ENCODE results near the gene PMF1. TPM values are rescaled to one million over a fixed set of nuclear protein-coding genes. Genes with fewer than 3 reads are reported as not detected.

The PMF1 gene
- total RNA-seq, 3 donors from 2014 or later: 41.4 to 75.2 (median 60.3) TPM

DNA sequence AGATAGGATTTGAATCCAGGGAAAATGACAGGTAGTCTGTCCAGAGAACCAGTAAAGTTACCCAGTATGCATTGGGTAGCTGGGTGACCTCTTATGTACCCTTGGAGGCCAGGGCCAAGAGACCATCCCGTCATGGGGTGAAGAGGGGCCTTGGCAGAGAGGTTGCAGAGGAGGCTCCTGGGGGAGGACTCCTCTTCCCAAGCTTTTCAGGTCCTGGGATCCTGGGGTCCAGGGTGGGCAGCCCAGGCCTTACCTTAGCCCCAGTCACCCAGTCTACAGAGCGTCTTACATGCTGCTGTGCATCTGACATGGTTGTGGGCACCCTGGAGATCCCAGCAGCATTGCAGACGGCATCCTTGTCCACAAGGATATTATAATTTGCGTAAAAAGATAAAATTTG is 14.0 kb downstream of the PMF1 start:
- Histone ChIP-seq H3K9me3 (no peaks in the 10 kb centered on the region), H3K4me1 (peaks cover 0 to 8% of the 10 kb centered on the region in 2 donors), H3K4me3 (no peak overlapping the region), H3K27me3 (no peaks in the 10 kb centered on the region), H3K27ac (no peak overlapping the region), H3K36me3 (no peaks in the 10 kb centered on the region)
- no peak for DNase-seq (ENCODE audit: low spot score in 2 of 2)
- TF ChIP-seq, protein P1, sequence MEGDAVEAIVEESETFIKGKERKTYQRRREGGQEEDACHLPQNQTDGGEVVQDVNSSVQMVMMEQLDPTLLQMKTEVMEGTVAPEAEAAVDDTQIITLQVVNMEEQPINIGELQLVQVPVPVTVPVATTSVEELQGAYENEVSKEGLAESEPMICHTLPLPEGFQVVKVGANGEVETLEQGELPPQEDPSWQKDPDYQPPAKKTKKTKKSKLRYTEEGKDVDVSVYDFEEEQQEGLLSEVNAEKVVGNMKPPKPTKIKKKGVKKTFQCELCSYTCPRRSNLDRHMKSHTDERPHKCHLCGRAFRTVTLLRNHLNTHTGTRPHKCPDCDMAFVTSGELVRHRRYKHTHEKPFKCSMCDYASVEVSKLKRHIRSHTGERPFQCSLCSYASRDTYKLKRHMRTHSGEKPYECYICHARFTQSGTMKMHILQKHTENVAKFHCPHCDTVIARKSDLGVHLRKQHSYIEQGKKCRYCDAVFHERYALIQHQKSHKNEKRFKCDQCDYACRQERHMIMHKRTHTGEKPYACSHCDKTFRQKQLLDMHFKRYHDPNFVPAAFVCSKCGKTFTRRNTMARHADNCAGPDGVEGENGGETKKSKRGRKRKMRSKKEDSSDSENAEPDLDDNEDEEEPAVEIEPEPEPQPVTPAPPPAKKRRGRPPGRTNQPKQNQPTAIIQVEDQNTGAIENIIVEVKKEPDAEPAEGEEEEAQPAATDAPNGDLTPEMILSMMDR (IDR thresholded peaks at IDR 0.05): no peak
- TF ChIP-seq POLR2AphosphoS5 (IDR thresholded peaks at IDR 0.05) (no peak), POLR2A (IDR thresholded peaks at IDR 0.05) (no peak)
- intact Hi-C loops (cut with DNase I; ENCODE audit: low total_unique reads): loop anchor here (10.0 kb wide), 1 partner anchor 142 kb away; the partner anchor contains the start of gene MEX3A

DNA sequence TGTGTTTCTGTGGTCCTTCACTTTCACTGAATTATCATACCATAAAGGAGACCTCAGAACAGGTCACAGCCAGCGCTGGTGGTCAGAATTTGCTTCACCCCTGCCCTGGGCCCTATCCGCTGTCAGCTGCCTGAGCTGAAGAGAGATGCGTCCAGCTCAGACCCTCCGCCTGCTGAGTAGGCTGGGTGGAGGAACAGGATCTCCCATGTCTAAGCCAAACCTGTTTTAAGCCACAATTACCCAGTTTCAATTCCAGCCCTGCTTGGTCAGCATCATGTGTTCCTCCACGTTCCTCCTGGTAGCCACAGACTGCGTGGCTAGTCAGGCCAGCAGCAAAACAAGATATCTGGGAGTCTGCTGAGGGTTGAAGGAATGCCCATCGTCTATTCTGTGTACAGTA is 15.7 kb downstream of the PMF1 start:
- no peak overlapping the region for H3K4me3 ChIP-seq
- TF ChIP-seq, protein P1 (IDR thresholded peaks at IDR 0.05): no peak
- no peak for TF ChIP-seq POLR2A (IDR thresholded peaks at IDR 0.05)
- no peak for TF ChIP-seq POLR2AphosphoS5 (IDR thresholded peaks at IDR 0.05)
- H3K9me3 ChIP-seq: no peaks in the 10 kb centered on the region
- intact Hi-C loops (cut with DNase I; ENCODE audit: low total_unique reads): loop anchor here (10.0 kb wide), 1 partner anchor 144 kb away; the partner anchor contains the start of gene MEX3A
- peaks cover 0 to 8% of the 10 kb centered on the region in 2 donors for H3K4me1 ChIP-seq
- H3K27ac ChIP-seq: no peak overlapping the region
- no peak for DNase-seq (ENCODE audit: low spot score in 2 of 2)
- no peaks in the 10 kb centered on the region for H3K27me3 ChIP-seq
- no peaks in the 10 kb centered on the region for H3K36me3 ChIP-seq

DNA sequence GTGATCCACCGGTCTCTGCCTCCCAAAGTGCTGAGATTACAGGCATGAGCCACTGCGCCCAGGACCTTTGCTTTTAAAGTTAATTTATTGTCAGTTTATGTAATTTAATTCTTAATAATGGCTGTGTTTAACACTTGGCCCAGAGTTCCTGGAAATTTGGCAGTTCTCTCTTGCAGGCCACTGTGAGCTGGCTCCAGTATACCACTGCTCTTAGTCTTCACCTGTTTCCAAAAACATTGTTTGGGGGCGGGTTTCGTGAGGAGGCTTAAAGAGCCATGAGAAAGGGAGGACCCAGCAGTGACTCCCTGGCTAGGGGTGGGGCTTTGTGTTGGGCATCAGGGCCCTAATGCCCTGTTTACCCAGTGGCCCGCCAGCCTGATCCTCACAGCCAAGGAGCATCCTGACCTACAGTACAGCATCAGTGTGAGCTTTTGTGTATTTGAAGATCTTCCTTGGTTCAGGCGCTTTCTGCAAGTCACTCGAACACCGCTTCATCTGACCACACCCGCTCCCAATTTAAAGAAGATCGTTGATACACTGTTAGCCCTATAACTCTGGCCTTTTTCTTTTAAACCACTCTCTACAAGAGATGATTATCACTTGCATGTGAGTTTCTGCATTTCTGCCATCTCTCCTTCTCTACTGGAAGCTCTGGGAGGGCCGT is 17.1 kb downstream of the PMF1 start:
- TF ChIP-seq POLR2A (IDR thresholded peaks at IDR 0.05) (no peak), POLR2AphosphoS5 (IDR thresholded peaks at IDR 0.05) (no peak)
- TF ChIP-seq, protein P1 (IDR thresholded peaks at IDR 0.05): no peak
- Histone ChIP-seq H3K27me3 (no peaks in the 10 kb centered on the region), H3K4me1 (peaks cover 0 to 8% of the 10 kb centered on the region in 2 donors), H3K36me3 (no peaks in the 10 kb centered on the region), H3K4me3 (no peak overlapping the region), H3K9me3 (no peaks in the 10 kb centered on the region), H3K27ac (no peak overlapping the region)
- intact Hi-C loops (cut with DNase I; ENCODE audit: low total_unique reads): loop anchor here (10.0 kb wide), 1 partner anchor 145 kb away; the partner anchor contains the start of gene MEX3A
- DNase-seq (ENCODE audit: low spot score in 2 of 2): no peak

DNA sequence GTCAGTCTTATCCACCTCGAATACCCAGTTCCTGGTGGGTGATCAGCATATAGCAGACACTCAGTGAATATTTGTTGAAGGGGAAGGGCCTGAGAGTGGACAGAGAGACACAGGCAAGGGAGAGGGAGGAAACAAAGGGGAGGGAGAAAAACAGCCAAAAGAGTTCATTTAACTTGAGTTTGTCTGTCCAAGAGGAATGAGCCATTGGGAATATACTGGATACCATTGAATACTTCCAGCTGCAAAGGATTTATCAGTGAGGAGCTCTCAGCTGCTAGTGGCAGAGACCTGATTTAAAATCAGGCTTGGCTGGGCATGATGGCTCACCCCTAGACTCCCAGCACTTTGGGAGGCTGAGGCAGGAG is 17.6 kb downstream of the PMF1 start:
- H3K27ac ChIP-seq: no peak overlapping the region
- H3K4me1 ChIP-seq: peaks cover 0 to 3% of the 10 kb centered on the region in 2 donors
- no peaks in the 10 kb centered on the region for H3K36me3 ChIP-seq
- intact Hi-C loops (cut with DNase I; ENCODE audit: low total_unique reads): no loop called here
- TF ChIP-seq POLR2A (IDR thresholded peaks at IDR 0.05) (no peak), POLR2AphosphoS5 (IDR thresholded peaks at IDR 0.05) (no peak)
- TF ChIP-seq, protein P1 (IDR thresholded peaks at IDR 0.05): no peak
- no peaks in the 10 kb centered on the region for H3K9me3 ChIP-seq
- no peaks in the 10 kb centered on the region for H3K27me3 ChIP-seq
- no peak overlapping the region for H3K4me3 ChIP-seq
- DNase-seq (ENCODE audit: low spot score in 2 of 2): no peak

DNA sequence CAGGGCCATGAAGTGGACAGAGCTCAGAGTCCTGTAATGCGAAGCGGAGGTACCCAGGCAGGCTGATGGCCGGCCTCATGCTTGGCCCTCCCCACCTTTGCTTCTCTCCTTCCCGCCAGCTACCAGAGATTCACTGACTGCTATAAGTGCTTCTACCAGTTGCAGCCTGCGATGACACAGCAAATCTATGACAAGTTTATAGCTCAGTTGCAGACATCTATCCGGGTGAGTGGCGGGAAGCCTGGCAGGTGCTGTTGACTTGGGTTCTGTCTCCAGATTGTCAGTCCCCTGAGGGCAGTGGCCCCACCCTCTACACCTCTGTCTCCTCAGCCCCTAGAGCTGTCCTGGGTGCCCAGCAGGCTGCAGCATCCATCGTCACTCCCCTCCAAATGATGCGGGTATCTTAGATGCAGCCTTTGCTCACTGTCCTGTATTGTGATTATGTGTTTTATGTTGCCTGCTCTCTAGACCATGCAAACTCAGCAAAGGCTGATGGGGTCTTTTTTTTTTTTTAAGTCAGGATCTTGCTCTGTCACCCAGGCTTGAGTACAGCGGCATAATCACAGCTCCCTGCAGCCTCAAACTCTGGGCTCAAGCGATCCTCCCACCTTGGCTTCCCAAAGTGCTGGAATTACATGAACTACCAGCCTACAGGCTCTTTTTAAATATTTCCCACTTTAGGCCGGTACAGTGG is 19.5 kb downstream of the PMF1 start:
- Histone ChIP-seq H3K27me3 (no peaks in the 10 kb centered on the region), H3K27ac (no peak overlapping the region), H3K36me3 (no peaks in the 10 kb centered on the region), H3K4me1 (no peaks in the 10 kb centered on the region), H3K9me3 (no peaks in the 10 kb centered on the region), H3K4me3 (no peak overlapping the region)
- no peak for DNase-seq (ENCODE audit: low spot score in 2 of 2)
- intact Hi-C loops (cut with DNase I; ENCODE audit: low total_unique reads): no loop called here
- TF ChIP-seq, protein P1 (IDR thresholded peaks at IDR 0.05): no peak
- TF ChIP-seq POLR2AphosphoS5 (IDR thresholded peaks at IDR 0.05) (no peak), POLR2A (IDR thresholded peaks at IDR 0.05) (no peak)

Data from breast epithelium (tissue), 4 donors.